IMR-90 (cell line): Measurements from ENCODE around the gene SCD. TPM values are rescaled to one million over a fixed set of nuclear protein-coding genes. Genes with fewer than 3 reads are reported as not detected.
A peak's percentile ranks its signal among the peaks of the same experiment; 100 is the strongest.

Source experiments
- ATAC-seq: fragments of 200-7000 bp; cut with Tn5 transposase; 2 replicates; pipeline ENCODE4 v1.9.1; 2020; ENCODE audit warnings: low read depth, mild to moderate bottlenecking, moderate library complexity
- BruUV-seq: library from RNA; stranded (reverse); fragments of 400-500 nt; replicated peaks from 2 replicates; lab custom pipeline; 2021; lab: Mats Ljungman, UMichigan
- CTCF ChIA-PET: fragments of 300-600 bp; formaldehyde crosslinking; extraction: SDS; loops from one replicate; lab custom pipeline; 2021; ENCODE audit warnings: antibody characterized with exemption; lab: Yijun Ruan, JAX
- POLR2A ChIA-PET: fragments of 300-600 bp; sonication (Branson Sonifier 250); formaldehyde crosslinking; loops from one replicate; lab custom pipeline; 2022; ENCODE audit warnings: antibody characterized with exemption; ENCODE audit not compliant: unreplicated experiment; lab: Charles Lee
- DNase-seq: peaks from one replicate; pipeline ENCODE4 v3.0.0; 2013
- H2AFZ ChIP-seq: replicated peaks from 2 replicates; pipeline ENCODE3; 2013; ENCODE audit warnings: low read length, mild to moderate bottlenecking; ENCODE audit not compliant: poor library complexity
- H2AK5ac ChIP-seq: 2 replicates; pipeline ENCODE4 v1.6.1; 2013; ENCODE audit warnings: low read depth, low read length, inconsistent platforms
- H2AK9ac ChIP-seq: replicated peaks from 2 replicates; pipeline ENCODE3; 2013; ENCODE audit warnings: mild to moderate bottlenecking, low read depth, low read length, moderate library complexity; ENCODE audit not compliant: poor library complexity
- H2BK120ac ChIP-seq: 2 replicates; pipeline ENCODE4 v1.6.1; 2013; ENCODE audit warnings: low read depth, low read length, inconsistent platforms
- H2BK15ac ChIP-seq: 3 replicates; pipeline ENCODE4 v1.6.1; 2013; ENCODE audit warnings: low read depth, low read length, inconsistent platforms
- H2BK20ac ChIP-seq: 2 replicates; pipeline ENCODE4 v1.6.1; 2013; ENCODE audit warnings: low read depth, mild to moderate bottlenecking, inconsistent platforms, low read length, moderate library complexity
- H2BK5ac ChIP-seq: 2 replicates; pipeline ENCODE4 v1.6.1; 2013; ENCODE audit warnings: mild to moderate bottlenecking, low read depth, low read length, inconsistent platforms; ENCODE audit not compliant: poor library complexity, severe bottlenecking
- H3K14ac ChIP-seq: replicated peaks from 2 replicates; pipeline ENCODE4 v1.6.1; 2013; ENCODE audit warnings: low read depth, low read length, inconsistent platforms
- H3K18ac ChIP-seq: 2 replicates; pipeline ENCODE4 v1.6.1; 2013; ENCODE audit warnings: low read depth, low read length, control low read depth
- H3K23ac ChIP-seq: 2 replicates; pipeline ENCODE4 v1.6.1; 2013; ENCODE audit warnings: low read depth, low read length, inconsistent platforms
- H3K27ac ChIP-seq: 2 replicates; pipeline ENCODE4 v1.5.1; 2013; ENCODE audit warnings: mild to moderate bottlenecking, control low read depth, low read length; ENCODE audit not compliant: insufficient read depth
- H3K27me3 ChIP-seq: 2 replicates; pipeline ENCODE4 v1.6.1; 2013; ENCODE audit warnings: low read length; ENCODE audit not compliant: control insufficient read depth, insufficient read depth
- H3K36me3 ChIP-seq: 2 replicates; pipeline ENCODE4 v1.6.1; 2013; ENCODE audit warnings: low read length, mixed read lengths; ENCODE audit not compliant: control insufficient read depth, insufficient read depth
- H3K4ac ChIP-seq: 2 replicates; pipeline ENCODE4 v1.6.1; 2013; ENCODE audit warnings: low read depth, low read length, inconsistent platforms
- H3K4me1 ChIP-seq: 2 replicates; pipeline ENCODE4 v1.6.1; 2013; ENCODE audit warnings: low read length, mixed read lengths; ENCODE audit not compliant: control insufficient read depth, insufficient read depth
- H3K4me2 ChIP-seq: 2 replicates; pipeline ENCODE4 v1.6.1; 2013; ENCODE audit warnings: low read depth, mild to moderate bottlenecking, control low read depth, low read length, moderate library complexity
- H3K4me3 ChIP-seq: 2 replicates; pipeline ENCODE4 v1.5.1; 2013; ENCODE audit warnings: low read depth, mild to moderate bottlenecking, control low read depth, low read length, moderate library complexity; ENCODE audit not compliant: insufficient read depth
- H3K56ac ChIP-seq: 2 replicates; pipeline ENCODE4 v1.6.1; 2013; ENCODE audit warnings: low read length, inconsistent platforms; ENCODE audit not compliant: insufficient read depth; ENCODE audit errors: extremely low read depth
- H3K79me1 ChIP-seq, 2 experiments: 2 replicates each; pipeline ENCODE4 v1.6.1; 2013; ENCODE audit warnings: low read length in 2 of 2, inconsistent platforms in 1 of 2, low read depth in 1 of 2
- H3K9ac ChIP-seq: 2 replicates; pipeline ENCODE4 v1.6.1; 2013; ENCODE audit warnings: low read depth, low read length, control low read depth
- H3K9me1 ChIP-seq: 2 replicates; pipeline ENCODE4 v1.6.1; 2013; ENCODE audit warnings: low read length, inconsistent platforms; ENCODE audit not compliant: insufficient read depth
- H3K9me3 ChIP-seq: 2 replicates; pipeline ENCODE4 v1.6.1; 2013; ENCODE audit warnings: low read length; ENCODE audit not compliant: control insufficient read depth, insufficient read depth
- H4K20me1 ChIP-seq: 2 replicates; pipeline ENCODE4 v1.6.1; 2013; ENCODE audit warnings: low read length, inconsistent platforms; ENCODE audit not compliant: insufficient read depth
- H4K5ac ChIP-seq: 2 replicates; pipeline ENCODE4 v1.6.1; 2013; ENCODE audit warnings: mild to moderate bottlenecking, low read depth, low read length, control low read depth
- H4K8ac ChIP-seq, 2 experiments: 2 replicates each; pipeline ENCODE4 v1.6.1; 2013; ENCODE audit warnings: low read depth in 2 of 2, low read length in 2 of 2, control low read depth in 1 of 2, inconsistent platforms in 1 of 2
- H4K91ac ChIP-seq: 2 replicates; pipeline ENCODE4 v1.6.1; 2013; ENCODE audit warnings: low read depth, low read length, inconsistent platforms; ENCODE audit not compliant: insufficient read depth
- FOS ChIP-seq: fragments of 150-350 bp; IDR thresholded peaks from 2 replicates; pipeline ENCODE4 v1.6.1; 2016; ENCODE audit warnings: low read depth, low read length
- MAZ ChIP-seq: IDR thresholded peaks from 2 replicates; pipeline ENCODE4 v1.6.1; 2012; ENCODE audit warnings: low read depth, mild to moderate bottlenecking, low read length, improper control_type of control experiment, moderate library complexity, borderline replicate concordance
- NFE2L2 ChIP-seq: fragments of 150-350 bp; IDR thresholded peaks from 2 replicates; pipeline ENCODE4 v1.6.1; 2016; ENCODE audit warnings: low read depth, mild to moderate bottlenecking, low read length
- POLR2A ChIP-seq: IDR thresholded peaks from 2 replicates; pipeline ENCODE4 v1.6.1; 2012; ENCODE audit warnings: mild to moderate bottlenecking, low read depth, low read length
- RAD21 ChIP-seq: IDR thresholded peaks from 2 replicates; pipeline ENCODE4 v1.6.1; 2012; ENCODE audit warnings: low read length, improper control_type of control experiment
- USF2 ChIP-seq: fragments of 150-350 bp; IDR thresholded peaks from 2 replicates; pipeline ENCODE4 v1.6.1; 2017; ENCODE audit warnings: mild to moderate bottlenecking, antibody characterized with exemption, low read length, low read depth
- WGBS, 2 experiments: methylation state at CpG; one replicate each; pipeline versions ENCODE4 v1.1.5 to v1.1.7; 2013; ENCODE audit warnings: missing lambda C conversion rate in 2 of 2; ENCODE audit not compliant: insufficient read length in 1 of 2; ENCODE audit errors: extremely low coverage in 2 of 2; 5-methylcytosine and 5-hydroxymethylcytosine counted together
- dilution Hi-C: fragments of 300-500 bp; cut with HindIII; formaldehyde crosslinking; loops from one replicate; pipeline ENCODE4 v1.14.3; 2018; ENCODE audit warnings: low sequenced_read_pairs; ENCODE audit not compliant: unreplicated experiment
- in situ Hi-C: fragments of 300-500 bp; cut with MboI; formaldehyde crosslinking; loops from 3 replicates; pipeline ENCODE4 v1.14.3; 2019; ENCODE audit warnings: low sequenced_read_pairs, inconsistent platforms, mixed read lengths
- intact Hi-C: fragments of 100-400 bp; cut with micrococcal nuclease; formaldehyde crosslinking; loops from 2 replicates; pipeline ENCODE4 v1.10.0; 2022
- polyA plus RNA-seq, 3 experiments: library from polyadenylated mRNA; depleted of rRNA; stranded (reverse); fragments of >200 nt; gene quantifications; 2 replicates each; pipeline ENCODE4 v1.2.3, GENCODE V29; 2012; ENCODE audit warnings: low replicate concordance in 1 of 3
- total RNA-seq: library from RNA; depleted of rRNA; stranded (reverse); fragments of >200 nt; gene quantifications from 2 replicates; pipeline ENCODE4 v1.2.3, GENCODE V29; 2012

Gene SCD
- total and polyA plus RNA-seq, 2 of the 4 experiments (the other 2 are of a cell fraction), result 50.7 to 65.1 TPM

- POLR2A ChIA-PET, result no interaction called here
- intact Hi-C loops (loop anchor here (10.0 kb wide), 1 partner anchor 197 kb away; no protein-coding TSS in a partner anchor), dilution Hi-C loops (no loop called here), in situ Hi-C loops (loop anchor here (10.0 kb wide), 1 partner anchor 127 kb away; no protein-coding TSS in a partner anchor)
- H2AK9ac ChIP-seq, result no peak overlapping the region
- H3K4ac ChIP-seq, result no peak overlapping the region
- ATAC-seq, result no peak
- peak; percentile 70 for DNase-seq
- CTCF ChIA-PET, result no interaction called here
- no peak overlapping the region for H4K5ac ChIP-seq
- H3K4me1 ChIP-seq, result no peaks in the 10 kb centered on the region
- WGBS, 2 experiments, result no CpG with 5 or more reads among the region's 3 CpGs
- no peak overlapping the region for H2BK120ac ChIP-seq
- no peak overlapping the region for H2AK5ac ChIP-seq
- TF ChIP-seq MAZ (no peak), USF2 (no peak), FOS (0 out of 2 replicates have a peak, but pooled peaks have one; percentile 4), POLR2A (no peak), RAD21 (no peak), NFE2L2 (no peak)
- no peak overlapping the region for H2BK15ac ChIP-seq
- no peak overlapping the region for H3K27ac ChIP-seq
- no peaks in the 10 kb centered on the region for H3K9me1 ChIP-seq
- H2AFZ ChIP-seq, result no peak overlapping the region
- H4K20me1 ChIP-seq, result no peaks in the 10 kb centered on the region
- H3K9ac ChIP-seq, result no peak overlapping the region
- H3K9me3 ChIP-seq, result no peaks in the 10 kb centered on the region
- no TSS peak for BruUV-seq
- H3K27me3 ChIP-seq, result peaks cover 23% of the 10 kb centered on the region
- H3K56ac ChIP-seq, result no peak overlapping the region
- H3K36me3 ChIP-seq, result no peaks in the 10 kb centered on the region
- H2BK5ac ChIP-seq, result no peak overlapping the region
- H2BK20ac ChIP-seq, result no peak overlapping the region
- H3K4me2 ChIP-seq, result no peak overlapping the region
- no peak overlapping the region for H4K91ac ChIP-seq
- no peaks in the 10 kb centered on the region for H3K79me1 ChIP-seq
- no peak overlapping the region for H4K8ac ChIP-seq
- H3K4me3 ChIP-seq, result no peak overlapping the region
- no peak overlapping the region for H3K14ac ChIP-seq
- H3K18ac ChIP-seq, result no peak overlapping the region
- no peak overlapping the region for H3K23ac ChIP-seq
These were observed 39.3 kb upstream of the SCD start for GRCh38 chr10:100307684-100308083.
